ENCODE data around the gene VAPB. TPM values are rescaled to one million over a fixed set of nuclear protein-coding genes. Genes with fewer than 3 reads are reported as not detected.

The VAPB gene
- polyA plus RNA-seq, 1 donor from 2014 or later = 32.5 TPM

DNA sequence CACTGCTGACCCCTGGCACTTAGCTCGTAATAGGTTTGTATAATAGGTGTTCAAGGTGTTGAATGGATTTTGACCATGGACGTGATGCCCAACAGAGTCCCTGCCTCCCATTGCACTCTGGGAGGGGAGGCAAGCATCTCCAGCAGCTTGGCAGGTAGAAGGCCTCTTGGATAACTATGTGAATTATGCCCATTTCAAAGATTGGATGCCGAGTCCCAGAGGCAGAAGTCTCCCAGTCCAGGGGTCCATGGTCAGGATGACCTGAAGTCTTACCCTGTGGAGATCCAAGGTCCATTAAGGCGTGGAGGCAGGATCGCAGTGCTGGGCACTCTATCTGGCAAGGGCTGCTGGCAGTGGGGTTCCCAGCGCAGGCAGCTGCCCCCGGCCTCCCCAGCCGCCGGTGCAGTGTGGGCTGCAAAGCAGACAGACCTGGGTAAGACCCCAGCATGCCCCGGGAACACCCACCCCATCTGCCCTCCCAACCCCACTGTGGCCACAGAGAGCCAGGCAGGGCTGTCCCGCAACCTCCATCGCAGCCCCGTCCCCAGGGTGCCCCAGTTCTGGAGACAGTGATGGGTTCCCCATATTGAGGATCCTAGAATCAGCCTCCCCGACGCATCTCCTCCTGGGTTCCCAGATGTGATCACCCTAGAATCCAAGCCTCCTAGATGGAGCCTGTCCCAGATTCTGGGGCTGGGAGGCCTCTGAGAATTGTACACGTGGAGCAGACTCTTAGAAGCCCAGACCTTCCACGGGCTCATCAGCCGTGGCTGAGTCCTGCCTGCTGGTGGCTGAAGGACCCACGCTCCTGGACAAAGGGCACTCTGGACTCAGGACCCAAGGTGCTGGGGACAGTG, 81.5 kb downstream of the VAPB start:
- Histone ChIP-seq H3K27ac (ENCODE audit: low read length) (no peak overlapping the region), H3F3A (ENCODE audit: insufficient read depth, low read length, poor library complexity, severe bottlenecking) (no peaks in the 10 kb centered on the region), H3K9me3 (ENCODE audit: low read length) (no peaks in the 10 kb centered on the region), H3K4me2 (ENCODE audit: low read length) (no peak overlapping the region), H3K9me2 (ENCODE audit: insufficient read depth, low read length) (no peaks in the 10 kb centered on the region), H3K36me3 (ENCODE audit: insufficient read depth, low read length) (no peaks in the 10 kb centered on the region), H3K27me3 (ENCODE audit: insufficient read depth, low read depth, low read length) (no peaks in the 10 kb centered on the region), H2AFZ (ENCODE audit: low read depth, low read length) (no peak overlapping the region), H4K20me1 (ENCODE audit: insufficient read depth) (no peaks in the 10 kb centered on the region), H3K4me3 (ENCODE audit: low read length) (no peak overlapping the region), H3K79me2 (replicated peaks; ENCODE audit: insufficient read depth, low read length) (no peaks in the 10 kb centered on the region), H3K9ac (ENCODE audit: low read length) (no peak overlapping the region)
- no peak for TF ChIP-seq EZH2 (IDR thresholded peaks at IDR 0.05; ENCODE audit: borderline replicate concordance, insufficient read depth, low read length, poor library complexity, severe bottlenecking)
- TF ChIP-seq POLR2AphosphoS5 (IDR thresholded peaks at IDR 0.05) = no peak
- TF ChIP-seq TAF1 (IDR thresholded peaks at IDR 0.05; ENCODE audit: low read depth) = no peak
- TF ChIP-seq, protein P1, sequence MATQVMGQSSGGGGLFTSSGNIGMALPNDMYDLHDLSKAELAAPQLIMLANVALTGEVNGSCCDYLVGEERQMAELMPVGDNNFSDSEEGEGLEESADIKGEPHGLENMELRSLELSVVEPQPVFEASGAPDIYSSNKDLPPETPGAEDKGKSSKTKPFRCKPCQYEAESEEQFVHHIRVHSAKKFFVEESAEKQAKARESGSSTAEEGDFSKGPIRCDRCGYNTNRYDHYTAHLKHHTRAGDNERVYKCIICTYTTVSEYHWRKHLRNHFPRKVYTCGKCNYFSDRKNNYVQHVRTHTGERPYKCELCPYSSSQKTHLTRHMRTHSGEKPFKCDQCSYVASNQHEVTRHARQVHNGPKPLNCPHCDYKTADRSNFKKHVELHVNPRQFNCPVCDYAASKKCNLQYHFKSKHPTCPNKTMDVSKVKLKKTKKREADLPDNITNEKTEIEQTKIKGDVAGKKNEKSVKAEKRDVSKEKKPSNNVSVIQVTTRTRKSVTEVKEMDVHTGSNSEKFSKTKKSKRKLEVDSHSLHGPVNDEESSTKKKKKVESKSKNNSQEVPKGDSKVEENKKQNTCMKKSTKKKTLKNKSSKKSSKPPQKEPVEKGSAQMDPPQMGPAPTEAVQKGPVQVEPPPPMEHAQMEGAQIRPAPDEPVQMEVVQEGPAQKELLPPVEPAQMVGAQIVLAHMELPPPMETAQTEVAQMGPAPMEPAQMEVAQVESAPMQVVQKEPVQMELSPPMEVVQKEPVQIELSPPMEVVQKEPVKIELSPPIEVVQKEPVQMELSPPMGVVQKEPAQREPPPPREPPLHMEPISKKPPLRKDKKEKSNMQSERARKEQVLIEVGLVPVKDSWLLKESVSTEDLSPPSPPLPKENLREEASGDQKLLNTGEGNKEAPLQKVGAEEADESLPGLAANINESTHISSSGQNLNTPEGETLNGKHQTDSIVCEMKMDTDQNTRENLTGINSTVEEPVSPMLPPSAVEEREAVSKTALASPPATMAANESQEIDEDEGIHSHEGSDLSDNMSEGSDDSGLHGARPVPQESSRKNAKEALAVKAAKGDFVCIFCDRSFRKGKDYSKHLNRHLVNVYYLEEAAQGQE (IDR thresholded peaks at IDR 0.05; ENCODE audit: borderline replicate concordance) = no peak
- no peak for TF ChIP-seq SMC3 (conservative IDR thresholded peaks at IDR 0.05; ENCODE audit: poor library complexity)
- TF ChIP-seq, protein P2, sequence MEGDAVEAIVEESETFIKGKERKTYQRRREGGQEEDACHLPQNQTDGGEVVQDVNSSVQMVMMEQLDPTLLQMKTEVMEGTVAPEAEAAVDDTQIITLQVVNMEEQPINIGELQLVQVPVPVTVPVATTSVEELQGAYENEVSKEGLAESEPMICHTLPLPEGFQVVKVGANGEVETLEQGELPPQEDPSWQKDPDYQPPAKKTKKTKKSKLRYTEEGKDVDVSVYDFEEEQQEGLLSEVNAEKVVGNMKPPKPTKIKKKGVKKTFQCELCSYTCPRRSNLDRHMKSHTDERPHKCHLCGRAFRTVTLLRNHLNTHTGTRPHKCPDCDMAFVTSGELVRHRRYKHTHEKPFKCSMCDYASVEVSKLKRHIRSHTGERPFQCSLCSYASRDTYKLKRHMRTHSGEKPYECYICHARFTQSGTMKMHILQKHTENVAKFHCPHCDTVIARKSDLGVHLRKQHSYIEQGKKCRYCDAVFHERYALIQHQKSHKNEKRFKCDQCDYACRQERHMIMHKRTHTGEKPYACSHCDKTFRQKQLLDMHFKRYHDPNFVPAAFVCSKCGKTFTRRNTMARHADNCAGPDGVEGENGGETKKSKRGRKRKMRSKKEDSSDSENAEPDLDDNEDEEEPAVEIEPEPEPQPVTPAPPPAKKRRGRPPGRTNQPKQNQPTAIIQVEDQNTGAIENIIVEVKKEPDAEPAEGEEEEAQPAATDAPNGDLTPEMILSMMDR (IDR thresholded peaks at IDR 0.05; ENCODE audit: poor library complexity, severe bottlenecking) = no peak
- no peak for TF ChIP-seq RAD21 (conservative IDR thresholded peaks at IDR 0.05)
- no peak for TF ChIP-seq EP300 (conservative IDR thresholded peaks at IDR 0.05; ENCODE audit: poor library complexity, severe bottlenecking)
- no peak for TF ChIP-seq MXI1 (conservative IDR thresholded peaks at IDR 0.05; ENCODE audit: poor library complexity, severe bottlenecking)

DNA sequence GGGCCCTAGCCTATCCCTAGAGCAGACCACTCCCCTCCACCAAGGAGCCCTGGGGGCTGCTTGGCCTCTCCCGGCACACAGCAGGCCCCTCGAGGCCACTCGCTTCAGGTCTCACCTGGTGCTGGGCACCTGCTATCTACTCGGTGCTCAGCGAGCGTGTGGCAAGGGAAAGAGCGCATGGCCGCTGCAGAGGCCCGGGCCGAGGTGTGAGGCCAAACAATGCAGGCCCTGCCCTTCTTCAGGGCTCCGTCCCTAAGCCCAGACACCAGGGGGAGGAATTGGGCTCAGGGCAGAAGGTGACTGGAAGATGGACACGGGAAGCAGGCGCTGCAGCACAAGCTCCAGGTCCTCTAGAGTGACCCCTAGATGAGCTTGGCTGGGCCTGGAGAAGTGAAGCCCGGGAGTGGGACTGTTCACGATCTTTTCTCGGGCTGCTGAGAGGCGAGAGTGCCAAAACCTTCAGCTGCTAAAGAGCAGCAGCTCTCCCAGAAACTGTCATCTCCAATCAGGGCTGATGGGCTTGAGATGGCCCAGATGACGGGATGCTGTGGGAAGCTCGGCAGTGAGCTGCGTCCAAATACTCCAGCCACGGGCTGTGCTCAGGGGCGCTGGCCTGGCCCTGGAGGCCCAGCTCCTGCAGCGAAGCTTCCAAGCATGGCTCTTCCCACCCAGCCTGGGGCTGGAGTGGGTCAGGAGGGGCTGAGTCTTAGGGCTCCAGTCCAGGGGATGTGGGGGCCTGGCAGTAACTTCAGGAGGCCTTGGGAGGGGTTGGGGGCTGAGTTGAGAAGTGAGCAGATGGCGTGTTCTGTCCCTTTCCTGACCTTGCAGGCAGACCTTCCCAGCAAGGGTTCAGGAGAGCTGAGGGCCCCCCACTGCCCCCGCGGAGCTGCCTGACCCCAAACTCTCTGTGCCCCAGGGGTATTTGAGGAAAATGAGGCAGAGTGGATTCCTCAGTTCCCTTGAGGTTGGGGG, 82.5 kb downstream of the VAPB start:
- Histone ChIP-seq H4K20me1 (ENCODE audit: insufficient read depth) (no peaks in the 10 kb centered on the region), H2AFZ (ENCODE audit: low read depth, low read length) (no peak overlapping the region), H3K27ac (ENCODE audit: low read length) (no peak overlapping the region), H3K4me2 (ENCODE audit: low read length) (no peak overlapping the region), H3K9me2 (ENCODE audit: insufficient read depth, low read length) (no peaks in the 10 kb centered on the region), H3K9ac (ENCODE audit: low read length) (no peak overlapping the region), H3K4me3 (ENCODE audit: low read length) (no peak overlapping the region), H3K27me3 (ENCODE audit: insufficient read depth, low read depth, low read length) (no peaks in the 10 kb centered on the region), H3K79me2 (replicated peaks; ENCODE audit: insufficient read depth, low read length) (no peaks in the 10 kb centered on the region), H3K9me3 (ENCODE audit: low read length) (no peaks in the 10 kb centered on the region), H3K36me3 (ENCODE audit: insufficient read depth, low read length) (no peaks in the 10 kb centered on the region), H3F3A (ENCODE audit: insufficient read depth, low read length, poor library complexity, severe bottlenecking) (no peaks in the 10 kb centered on the region)
- TF ChIP-seq EZH2 (IDR thresholded peaks at IDR 0.05; ENCODE audit: borderline replicate concordance, insufficient read depth, low read length, poor library complexity, severe bottlenecking) = no peak
- TF ChIP-seq, protein P2 (IDR thresholded peaks at IDR 0.05; ENCODE audit: poor library complexity, severe bottlenecking) = no peak

Data from neural cell (in vitro differentiated cells).